WI38 (cell line): ENCODE results near the gene TLNRD1.
"Not testable (repeated sequence)": the region's sequence is repeated elsewhere in the genome, so short reads cannot be mapped to it uniquely, and the experiment has no call there.

Experiments used
- H3K4me3 ChIP-seq: 2 replicates; pipeline ENCODE4 v1.5.1; 2011; ENCODE audit warnings: low read depth, mild to moderate bottlenecking, control low read depth, low read length
- TF ChIP-seq, protein P1 (sequence below): IDR thresholded peaks from 2 replicates; pipeline ENCODE4 v1.5.1; 2012; ENCODE audit warnings: low read depth, mild to moderate bottlenecking, control low read depth, low read length

Gene TLNRD1

DNA sequence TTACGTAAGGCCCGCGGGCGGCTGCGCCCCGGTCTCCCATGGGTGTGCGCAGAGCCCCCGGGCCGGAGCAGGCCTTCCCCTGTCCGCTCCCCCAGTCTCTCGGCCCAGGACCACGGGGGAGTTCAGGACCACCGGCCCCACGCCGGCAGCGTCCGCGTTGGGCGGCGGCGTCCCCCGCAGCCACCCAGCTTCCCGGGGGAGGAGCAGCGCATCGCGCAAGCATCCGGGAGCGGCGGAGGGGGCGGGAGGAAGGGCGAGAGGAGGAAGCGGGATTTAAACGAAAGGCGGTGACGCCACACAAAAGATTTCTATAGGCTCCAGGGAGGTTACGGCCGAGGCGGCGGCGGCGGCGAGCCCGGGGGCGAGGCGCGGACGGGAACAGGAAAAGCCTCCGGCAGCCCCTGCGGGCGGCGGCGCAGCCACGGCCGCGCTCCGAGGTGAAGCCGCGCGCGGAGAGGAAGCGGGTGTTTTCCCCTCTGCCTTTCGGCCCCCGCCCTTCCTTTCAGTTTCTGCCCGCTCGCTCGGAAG lies at the start of gene TLNRD1:
Gene TLNRD1 (plus strand): TSS at position 300 of the 528 bp plus-strand sequence. CDS start 1,349 bp downstream, outside the sequence.
- peak within 1 kb of the TSS; percentile 90 for H3K4me3 ChIP-seq

DNA sequence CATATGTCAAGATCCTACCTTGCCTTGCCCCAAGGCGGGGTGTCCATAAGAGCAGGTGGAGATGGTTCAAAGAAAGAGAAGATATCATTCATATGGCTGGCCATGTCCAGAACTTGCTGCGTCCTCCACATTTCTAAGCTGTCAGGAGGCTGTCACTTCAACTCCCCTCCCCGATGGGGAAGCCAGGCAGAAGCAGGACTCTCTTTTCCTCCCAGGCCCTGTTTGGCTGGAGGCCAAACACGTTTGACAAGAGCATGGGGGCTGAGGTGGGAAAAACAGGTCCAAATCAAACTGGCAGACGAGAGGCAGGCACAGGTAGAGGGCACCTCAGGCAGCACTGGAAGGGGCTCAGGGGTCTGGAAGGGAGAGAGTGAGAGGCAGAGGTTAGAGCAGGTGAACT lies 48.8 kb upstream of the TLNRD1 start:
- TF ChIP-seq, protein P1, sequence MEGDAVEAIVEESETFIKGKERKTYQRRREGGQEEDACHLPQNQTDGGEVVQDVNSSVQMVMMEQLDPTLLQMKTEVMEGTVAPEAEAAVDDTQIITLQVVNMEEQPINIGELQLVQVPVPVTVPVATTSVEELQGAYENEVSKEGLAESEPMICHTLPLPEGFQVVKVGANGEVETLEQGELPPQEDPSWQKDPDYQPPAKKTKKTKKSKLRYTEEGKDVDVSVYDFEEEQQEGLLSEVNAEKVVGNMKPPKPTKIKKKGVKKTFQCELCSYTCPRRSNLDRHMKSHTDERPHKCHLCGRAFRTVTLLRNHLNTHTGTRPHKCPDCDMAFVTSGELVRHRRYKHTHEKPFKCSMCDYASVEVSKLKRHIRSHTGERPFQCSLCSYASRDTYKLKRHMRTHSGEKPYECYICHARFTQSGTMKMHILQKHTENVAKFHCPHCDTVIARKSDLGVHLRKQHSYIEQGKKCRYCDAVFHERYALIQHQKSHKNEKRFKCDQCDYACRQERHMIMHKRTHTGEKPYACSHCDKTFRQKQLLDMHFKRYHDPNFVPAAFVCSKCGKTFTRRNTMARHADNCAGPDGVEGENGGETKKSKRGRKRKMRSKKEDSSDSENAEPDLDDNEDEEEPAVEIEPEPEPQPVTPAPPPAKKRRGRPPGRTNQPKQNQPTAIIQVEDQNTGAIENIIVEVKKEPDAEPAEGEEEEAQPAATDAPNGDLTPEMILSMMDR = no peak
- no peak overlapping the region for H3K4me3 ChIP-seq

More for the DNA sequence above, at the start of gene TLNRD1:
- TF ChIP-seq, protein P1 = no peak

DNA sequence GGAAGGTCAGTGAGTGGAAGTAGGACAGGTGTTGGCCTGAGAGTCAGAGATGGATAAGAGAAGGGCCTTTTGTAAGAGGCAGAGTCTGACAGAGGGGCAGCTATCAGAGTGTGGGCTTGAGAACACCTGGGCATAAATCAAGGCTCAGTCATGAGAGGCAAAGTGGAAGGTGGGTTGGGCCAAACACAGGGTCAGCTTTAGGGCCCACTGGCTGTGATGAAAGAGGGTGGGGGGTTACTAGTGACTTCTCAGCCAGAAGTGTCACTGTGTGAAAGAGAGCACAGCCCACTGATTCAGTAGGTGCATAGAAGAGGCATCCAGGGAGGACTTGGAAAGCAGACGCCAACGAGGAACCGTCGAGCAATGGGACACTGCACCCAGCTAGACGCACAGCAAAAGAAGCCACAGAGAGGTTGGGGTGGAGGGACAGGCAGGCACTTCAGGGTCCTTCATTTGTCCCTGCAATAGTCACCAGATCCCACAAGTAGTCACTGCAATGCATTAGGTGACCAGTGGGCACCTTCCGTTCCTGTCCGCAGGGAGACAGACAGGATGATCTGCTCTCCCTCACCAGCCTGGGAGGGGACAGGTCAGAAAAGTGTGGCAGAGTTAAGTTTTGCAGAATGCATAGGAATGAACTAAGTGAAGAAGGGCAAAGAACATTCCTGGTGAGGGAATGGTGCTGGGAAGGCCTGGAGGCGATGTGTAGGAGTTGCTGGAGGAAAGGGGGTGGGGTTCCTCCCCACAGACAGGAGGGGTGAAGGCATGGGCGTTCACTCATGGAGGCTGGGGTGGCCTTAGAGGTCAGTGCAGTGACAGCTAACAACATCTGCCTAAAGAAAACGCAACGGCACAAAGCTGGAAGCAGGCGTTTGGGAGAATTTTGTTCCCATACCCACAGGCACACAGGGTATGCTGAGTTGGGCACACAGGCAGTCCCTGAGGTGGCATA lies 47.4 kb upstream of the TLNRD1 start:
- no peak overlapping the region for H3K4me3 ChIP-seq
- TF ChIP-seq, protein P1 = no peak

DNA sequence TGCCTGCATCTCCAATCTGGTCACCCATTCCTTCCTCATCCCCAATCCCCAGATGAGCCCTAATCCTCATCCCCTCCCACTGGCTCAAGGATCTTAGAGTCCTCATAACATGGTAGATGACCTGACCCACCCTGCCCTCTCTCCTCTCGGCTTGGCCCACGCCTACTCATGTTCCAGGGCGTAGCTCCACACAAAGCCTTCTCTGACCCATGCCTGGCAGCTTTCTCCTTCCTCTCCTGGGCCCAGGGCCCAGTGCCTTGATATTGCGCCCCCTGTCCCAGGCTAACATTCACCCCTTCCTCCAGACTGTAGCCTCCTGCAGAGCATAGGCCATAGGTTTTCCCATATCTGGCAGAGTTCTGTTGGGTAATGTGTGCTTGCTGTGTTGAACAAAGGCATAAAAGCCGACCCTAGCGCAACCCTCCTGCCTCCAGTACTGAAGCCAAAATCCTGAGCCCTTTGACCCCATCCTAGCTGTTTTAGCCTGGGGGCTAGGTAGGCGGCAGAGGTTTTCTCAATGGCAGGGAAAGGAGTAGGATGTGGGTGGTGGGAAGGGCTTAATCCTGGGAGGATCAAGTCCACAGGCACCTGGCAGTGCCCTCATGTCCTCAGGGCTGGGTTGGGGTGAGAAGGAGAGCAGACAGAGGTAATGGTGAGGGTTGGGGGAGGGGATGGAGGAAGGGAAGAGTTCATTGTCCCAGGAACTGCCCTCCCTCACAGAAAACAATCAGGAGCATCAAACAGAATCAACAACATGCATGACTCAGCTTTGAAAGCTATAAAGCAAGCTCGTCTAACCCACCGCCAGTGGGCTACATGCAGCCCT lies 46.6 kb upstream of the TLNRD1 start:
- H3K4me3 ChIP-seq = no peak overlapping the region
- TF ChIP-seq, protein P1 = no peak

DNA sequence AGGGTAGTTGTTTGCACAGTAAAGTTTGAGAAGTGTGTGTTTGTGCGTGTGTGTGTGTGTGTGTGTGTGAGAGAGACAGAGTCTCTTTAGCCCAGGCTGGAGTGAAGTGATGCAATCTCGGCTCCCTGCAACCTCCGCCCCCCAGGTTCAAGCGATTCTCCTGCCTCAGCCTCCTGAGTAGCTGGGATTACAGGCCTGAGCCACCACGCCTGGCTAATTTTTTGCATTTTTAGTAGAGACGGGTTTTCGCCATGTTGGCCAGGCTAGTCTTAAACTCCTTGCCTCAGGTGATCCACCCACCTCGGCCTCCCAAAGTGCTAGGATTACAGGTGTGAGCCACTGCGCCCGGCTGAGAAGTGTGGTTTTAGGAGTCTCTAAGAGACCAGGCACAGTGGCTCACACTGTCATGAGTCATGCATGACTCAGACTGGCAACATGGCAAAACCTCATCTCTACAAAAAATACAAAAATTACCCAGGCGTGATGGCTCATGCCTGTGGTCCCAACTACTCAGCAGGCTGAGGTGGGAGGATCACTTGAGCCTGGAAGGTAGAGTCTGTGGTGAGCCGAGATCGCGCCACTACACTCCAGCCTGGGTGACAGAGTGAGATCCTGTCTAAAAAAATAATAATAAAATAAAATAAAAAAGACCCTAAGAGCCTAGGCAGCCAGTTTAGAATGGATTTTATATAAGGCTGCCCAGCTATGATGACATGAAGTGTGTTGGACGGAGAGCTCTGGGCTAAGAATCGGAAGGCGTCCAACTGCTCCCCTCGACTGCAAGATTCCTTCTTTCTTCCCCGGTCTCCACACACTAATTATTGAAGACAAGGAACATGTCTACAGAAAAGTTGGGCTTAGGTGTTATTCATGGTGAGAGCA lies 44.9 kb upstream of the TLNRD1 start:
- not testable (repeated sequence) for H3K4me3 ChIP-seq

DNA sequence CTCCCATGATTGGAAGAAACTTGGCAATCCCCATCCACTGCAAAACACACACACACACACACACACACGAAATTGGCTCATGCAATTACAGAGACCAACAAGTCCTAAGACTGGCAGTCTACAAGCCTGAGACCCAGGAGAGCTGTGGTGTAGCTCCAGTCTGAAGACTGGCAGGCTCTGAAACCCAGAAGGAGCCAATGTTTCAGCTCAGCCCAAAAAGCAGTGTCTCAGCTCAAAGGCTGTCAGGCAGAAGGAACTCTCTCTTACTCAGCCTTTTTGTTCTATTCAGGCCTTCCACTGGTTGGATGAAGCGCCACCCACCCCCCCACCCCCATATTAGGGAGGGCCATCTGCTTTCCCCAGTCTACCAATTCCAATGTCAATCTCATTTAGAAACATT lies 43.2 kb upstream of the TLNRD1 start:
- TF ChIP-seq, protein P1 = no peak
- H3K4me3 ChIP-seq = no peak overlapping the region

DNA sequence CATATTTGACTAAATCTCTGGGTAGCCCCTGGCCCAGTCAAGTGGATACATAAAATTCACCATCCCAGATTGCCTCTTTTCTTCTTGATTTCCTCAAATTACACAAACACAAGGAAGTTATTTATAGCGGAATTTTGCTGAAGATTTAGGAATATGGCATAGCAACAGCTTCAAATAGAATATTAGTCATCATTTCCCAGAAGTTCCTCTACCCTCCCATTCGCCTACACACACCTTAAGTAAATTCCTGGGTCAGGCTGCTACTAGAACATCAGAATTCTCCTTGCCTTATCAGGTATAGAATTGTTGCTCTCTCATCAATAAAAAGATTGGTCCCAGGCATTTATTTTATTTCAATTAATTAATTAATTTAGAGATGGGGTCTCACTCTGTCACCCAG lies 42.7 kb upstream of the TLNRD1 start:
- no peak overlapping the region for H3K4me3 ChIP-seq
- TF ChIP-seq, protein P1 = no peak
